ENCODE measurements around the gene CAMK1G. TPM values are rescaled to one million over a fixed set of nuclear protein-coding genes. Genes with fewer than 3 reads are reported as not detected.

The CAMK1G gene
- total RNA-seq, 1 experiment from 2014 or later: not detected

GRCh38 chr1:209600541-209600940, 17.0 kb downstream of the CAMK1G start:
- DNase-seq (ENCODE audit: low spot score): no peak

GRCh38 chr1:209601809-209602657, 18.5 kb downstream of the CAMK1G start:
- DNase-seq (ENCODE audit: low spot score): peak; percentile 41

- DNase-seq (ENCODE audit: low spot score): no peak
Observed at GRCh38 chr1:209603877-209604276, 20.4 kb downstream of the CAMK1G start.

GRCh38 chr1:209607102-209607794, 23.7 kb downstream of the CAMK1G start:
- no peak for DNase-seq (ENCODE audit: low spot score)

- no peak for DNase-seq (ENCODE audit: low spot score)
Observed at GRCh38 chr1:209607795-209608178, 24.3 kb downstream of the CAMK1G start.

- no peak for DNase-seq (ENCODE audit: low spot score)
Observed at GRCh38 chr1:209609041-209609790, 25.7 kb downstream of the CAMK1G start.

GRCh38 chr1:209609791-209610630, 26.5 kb downstream of the CAMK1G start:
- no peak for DNase-seq (ENCODE audit: low spot score)

- no peak for DNase-seq (ENCODE audit: low spot score)
Observed at GRCh38 chr1:209610631-209610905, 27.1 kb downstream of the CAMK1G start.

- no peak for DNase-seq (ENCODE audit: low spot score)
Observed at GRCh38 chr1:209611771-209612570, 28.5 kb downstream of the CAMK1G start.

GRCh38 chr1:209612646-209613399, 29.3 kb downstream of the CAMK1G start:
- DNase-seq (ENCODE audit: low spot score): no peak

GRCh38 chr1:209613400-209614150, 30.1 kb downstream of the CAMK1G start:
- DNase-seq (ENCODE audit: low spot score): no peak

- DNase-seq (ENCODE audit: low spot score): no peak
Observed at GRCh38 chr1:209614151-209614420, 30.6 kb downstream of the CAMK1G start.

GRCh38 chr1:209614906-209615305, 31.4 kb downstream of the CAMK1G start:
- DNase-seq (ENCODE audit: low spot score): no peak

- DNase-seq (ENCODE audit: low spot score): no peak
Observed at GRCh38 chr1:209616366-209617046, 33.0 kb downstream of the CAMK1G start.

GRCh38 chr1:209617047-209617673, 33.6 kb downstream of the CAMK1G start:
- no peak for DNase-seq (ENCODE audit: low spot score)

GRCh38 chr1:209617755-209618154, 34.2 kb downstream of the CAMK1G start:
- DNase-seq (ENCODE audit: low spot score): no peak

- no peak for DNase-seq (ENCODE audit: low spot score)
Observed at GRCh38 chr1:209618291-209618690, 34.8 kb downstream of the CAMK1G start.

- peak; percentile 64 for DNase-seq (ENCODE audit: low spot score)
Observed at GRCh38 chr1:209618756-209619420, 35.4 kb downstream of the CAMK1G start.

Measured in H4 (cell line).